HG03457 (cell line): ENCODE measurements around the gene STRAP.
A peak's percentile ranks its signal among the peaks of the same experiment; 100 is the strongest.
"Not testable (repeated sequence)": the region's sequence is repeated elsewhere in the genome, so short reads cannot be mapped to it uniquely, and the experiment has no call there.

ENCODE experiments used
- ATAC-seq: cut with Tn5 transposase; IDR thresholded peaks from one replicate; pipeline ENCODE4 v1.9.1; 2021; ENCODE audit warnings: moderate number of reproducible peaks; ENCODE audit not compliant: unreplicated experiment

Gene STRAP

GRCh38 chr12:15868186-15868585 is 14.0 kb upstream of the STRAP start:
- no peak for ATAC-seq

- no peak for ATAC-seq
These were observed 8.6 kb upstream of the STRAP start for GRCh38 chr12:15873556-15873955.

DNA sequence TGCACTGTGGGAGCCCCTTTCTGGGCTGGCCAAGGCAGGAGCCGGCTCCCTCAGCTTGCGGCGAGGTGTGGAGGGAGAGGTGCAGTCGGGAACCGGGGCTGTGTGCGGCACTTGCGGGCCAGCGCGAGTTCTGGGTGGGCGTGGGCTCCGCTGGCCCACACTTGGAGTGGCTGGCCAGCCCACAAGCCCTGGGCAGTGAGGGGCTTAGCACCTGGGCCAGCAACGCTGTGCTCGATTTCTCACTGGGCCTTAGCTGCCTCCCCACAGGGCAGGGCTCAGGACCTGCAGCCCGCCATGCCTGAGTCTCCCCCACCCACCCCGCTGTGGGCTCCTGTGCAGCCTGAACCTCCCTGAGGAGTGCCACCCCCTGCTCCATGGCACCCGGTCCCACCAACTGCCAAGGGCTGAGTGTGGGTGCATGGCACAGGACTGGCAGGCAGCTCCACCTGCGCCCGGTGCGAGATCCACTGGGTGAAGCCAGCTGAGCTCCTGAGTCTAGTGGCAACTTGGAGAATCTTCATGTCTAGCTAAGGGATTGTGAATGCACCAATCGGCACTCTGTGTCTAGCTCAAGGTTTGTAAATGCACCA is 7.5 kb upstream of the STRAP start:
- not testable (repeated sequence) for ATAC-seq

DNA sequence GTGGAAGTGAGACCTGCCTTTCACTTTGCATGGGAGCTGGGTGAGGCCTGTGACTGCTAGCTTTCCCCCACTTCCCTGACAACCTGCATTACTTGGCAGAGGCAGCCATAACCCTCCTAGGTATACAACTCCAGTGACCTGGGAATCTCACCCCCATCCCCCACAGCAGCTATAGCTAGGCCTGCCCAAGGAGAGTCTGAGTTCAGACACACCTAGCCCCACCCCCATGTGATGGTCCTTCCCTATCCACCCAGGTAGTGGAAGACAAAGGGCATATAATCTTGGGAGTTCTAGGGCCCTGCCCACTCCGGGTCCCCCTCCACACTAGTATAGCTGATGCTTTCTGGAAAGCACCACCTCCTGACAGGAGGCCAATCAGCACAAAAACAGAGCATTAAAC is 6.3 kb upstream of the STRAP start:
- no peak for ATAC-seq

GRCh38 chr12:15879413-15879812 is 2.8 kb upstream of the STRAP start:
- ATAC-seq, result no peak

DNA sequence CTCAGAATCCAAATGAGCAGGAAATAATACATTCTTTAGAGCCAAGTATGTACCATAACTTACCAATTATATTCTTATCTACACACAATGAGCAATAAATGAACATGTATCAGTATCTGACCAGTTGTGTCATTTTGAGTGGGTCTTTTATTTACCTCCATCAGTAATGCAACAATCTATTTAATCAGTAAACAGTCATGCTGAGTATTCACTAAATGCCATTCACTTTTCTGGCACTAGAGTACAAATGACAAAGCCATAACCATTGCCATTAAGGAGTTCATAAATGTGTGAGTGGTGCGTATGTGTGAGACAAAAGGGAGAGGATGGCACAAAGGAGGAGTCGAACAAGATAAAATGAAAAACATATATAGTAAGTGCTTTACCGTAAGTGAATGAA is 1.5 kb upstream of the STRAP start:
- no peak for ATAC-seq

- ATAC-seq, result no peak
These were observed 1.3 kb downstream of the STRAP start for GRCh38 chr12:15883536-15883935.

DNA sequence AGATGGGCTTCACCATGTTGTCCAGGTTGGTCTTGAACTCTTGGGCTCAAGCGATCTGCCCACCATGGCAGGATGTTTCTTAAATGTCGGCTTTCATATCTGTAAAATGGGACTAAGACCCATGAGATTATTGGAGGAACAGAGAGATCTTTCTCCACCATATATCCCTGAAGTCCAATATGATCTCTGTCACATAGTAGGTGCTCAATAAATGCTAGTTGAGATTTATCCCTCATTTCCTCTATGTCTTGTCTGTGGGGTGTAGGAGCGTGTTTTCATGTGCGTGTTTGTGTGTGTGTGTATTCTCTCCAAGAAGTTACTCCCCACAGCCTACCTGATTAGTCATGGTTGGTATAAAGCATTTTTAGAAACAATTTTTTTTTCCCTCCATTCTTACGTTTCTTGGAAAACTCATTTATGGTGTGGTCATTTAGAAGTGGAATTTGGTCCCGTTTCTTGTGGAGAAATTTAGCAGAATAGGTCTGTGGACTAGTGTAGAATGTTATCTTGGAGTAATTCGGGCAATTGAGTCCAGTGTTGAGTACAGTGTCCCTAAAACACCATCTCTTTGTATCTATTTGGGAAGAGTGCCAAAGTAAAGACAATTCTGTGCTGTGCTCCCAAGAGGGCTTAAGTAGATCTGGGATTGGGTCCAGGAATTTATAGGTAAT is 4.3 kb downstream of the STRAP start:
- no peak for ATAC-seq

- ATAC-seq, result no peak
These were observed 5.0 kb downstream of the STRAP start for GRCh38 chr12:15887043-15887817.

DNA sequence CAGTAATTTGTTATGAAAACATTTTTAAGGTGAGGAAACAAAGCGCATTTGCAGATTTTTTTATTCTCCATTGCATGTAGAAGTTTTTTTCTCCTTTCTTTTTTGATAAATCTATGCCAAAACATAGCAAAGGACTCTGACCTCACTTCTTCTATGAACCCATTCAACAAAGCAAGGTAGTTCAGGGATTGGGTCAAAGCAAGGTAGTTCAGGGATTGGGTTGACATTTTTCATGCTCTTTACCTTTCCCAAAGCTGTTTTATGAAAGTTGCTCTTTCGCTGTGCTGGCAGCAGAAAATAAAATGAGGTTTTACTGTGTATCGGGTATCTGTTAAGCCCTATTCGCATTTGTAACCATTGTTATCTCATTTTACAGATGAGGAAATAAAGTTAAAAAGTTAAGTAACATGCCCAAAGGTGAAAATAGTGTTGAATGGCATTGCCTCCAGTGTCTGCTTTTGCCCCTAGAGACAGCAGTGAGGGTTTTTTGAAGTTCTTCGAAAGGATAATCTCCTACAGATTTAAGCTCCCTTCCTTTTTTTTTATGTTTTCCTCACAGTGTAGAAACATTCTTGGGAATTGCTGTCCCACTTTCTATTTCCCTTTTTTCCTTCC is 10.6 kb downstream of the STRAP start:
- no peak for ATAC-seq

GRCh38 chr12:15893260-15893659 is 11.1 kb downstream of the STRAP start:
- ATAC-seq, result no peak

DNA sequence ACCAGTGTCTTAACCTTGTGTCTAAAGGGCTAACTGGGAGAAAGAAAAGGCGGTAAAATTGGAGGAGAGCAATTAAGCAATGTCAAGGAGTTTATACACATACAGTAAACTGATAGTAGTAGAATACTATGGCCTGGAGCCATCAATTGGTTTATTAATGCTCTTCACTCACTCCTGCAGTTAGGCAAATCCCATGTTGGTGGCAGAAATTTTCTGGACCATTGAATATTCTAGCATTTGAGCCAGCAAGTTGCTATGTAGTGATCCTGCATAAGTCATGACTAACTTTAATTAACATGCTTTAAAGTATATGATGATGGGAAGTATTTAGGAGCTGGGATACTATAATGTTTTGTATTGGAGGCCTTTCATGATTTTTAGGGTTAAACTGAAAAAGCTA is 14.7 kb downstream of the STRAP start:
- no peak for ATAC-seq

DNA sequence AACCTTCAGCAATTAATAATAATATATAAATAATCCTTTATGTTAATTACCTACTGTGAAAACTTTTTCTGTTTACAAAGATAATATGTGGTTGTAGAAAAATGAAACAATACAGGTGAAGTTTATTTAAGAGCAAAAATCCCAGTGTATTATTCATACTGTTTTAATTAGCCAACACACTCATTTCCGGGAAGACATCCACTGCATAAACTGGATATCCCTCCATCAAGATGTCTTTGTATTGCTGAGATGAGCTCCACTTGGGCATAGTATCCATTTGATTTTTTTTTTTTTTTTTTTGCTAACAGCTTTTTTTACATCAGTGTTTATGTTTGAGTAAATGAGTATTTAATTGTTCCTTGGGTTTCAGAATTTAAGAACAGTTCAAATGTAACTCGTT is 15.2 kb downstream of the STRAP start:
- no peak for ATAC-seq

DNA sequence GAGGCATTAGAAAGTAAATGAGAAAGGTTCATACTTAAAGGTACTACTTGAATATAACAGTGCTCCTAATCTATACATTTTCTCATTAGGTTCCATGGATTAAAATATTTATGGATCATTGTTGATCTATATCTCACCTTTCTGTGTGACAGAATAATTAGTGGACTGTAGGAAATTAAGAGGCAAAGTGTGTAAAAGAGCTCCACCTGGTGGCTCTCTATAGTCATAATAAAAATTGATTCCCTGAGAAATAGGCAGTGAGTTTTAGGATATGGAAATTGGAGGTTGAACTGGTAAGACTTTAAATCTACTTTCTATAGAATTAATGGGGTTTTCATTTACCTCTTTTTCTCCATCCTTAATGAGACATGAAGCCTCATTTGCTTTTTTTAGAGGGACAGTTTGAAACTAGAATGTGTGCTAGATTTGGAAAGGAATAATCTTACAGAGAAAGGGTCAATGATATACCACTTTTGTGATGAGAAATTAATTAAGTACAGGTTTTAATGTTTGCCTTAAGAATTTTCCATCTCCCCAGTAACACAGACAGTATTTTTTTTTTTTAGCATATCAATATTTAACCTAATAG is 17.2 kb downstream of the STRAP start:
- no peak for ATAC-seq

DNA sequence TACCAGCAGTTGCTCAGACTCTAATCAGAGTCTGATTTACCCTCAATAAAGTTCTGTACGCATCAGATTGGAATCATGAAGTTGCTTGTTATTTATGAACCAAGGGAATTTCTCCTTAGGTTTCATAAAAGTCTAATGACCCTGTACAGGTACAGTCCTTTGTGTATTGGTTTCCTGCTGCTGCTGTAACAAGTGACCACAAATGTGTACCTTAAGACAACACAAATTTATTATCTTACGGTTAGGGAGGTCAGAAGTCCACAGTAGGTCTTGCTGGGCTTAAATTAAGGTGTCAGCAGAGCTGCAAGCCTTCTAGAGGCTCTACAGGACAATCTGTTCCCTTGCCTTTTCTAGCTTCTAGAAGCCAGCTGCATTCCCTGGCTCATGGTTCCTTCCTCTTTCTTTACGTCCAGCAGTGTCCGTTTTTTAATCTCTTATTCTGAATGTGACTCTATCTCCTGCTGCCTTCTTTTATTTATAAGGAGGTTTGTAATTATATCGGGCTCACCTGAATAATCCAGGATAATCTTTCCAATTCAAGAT is 22.3 kb downstream of the STRAP start:
- ATAC-seq, result no peak

DNA sequence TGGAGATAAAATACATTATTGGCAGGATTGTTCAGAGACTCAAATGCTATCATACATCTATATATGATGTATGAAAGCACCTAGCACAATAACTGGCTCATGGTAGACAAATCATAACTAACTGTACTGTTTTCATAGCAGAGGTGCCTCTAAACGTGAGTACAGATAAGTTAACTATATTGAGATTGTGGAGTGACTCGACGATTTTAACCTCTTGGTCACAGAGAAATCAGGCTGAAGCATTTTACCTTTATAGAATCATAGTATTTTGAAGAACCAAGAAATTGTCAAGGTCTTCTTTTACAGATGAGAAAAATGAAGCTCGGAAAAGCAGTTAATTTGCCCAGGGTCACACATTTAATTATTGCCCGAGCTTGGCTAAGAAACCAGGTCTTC is 28.3 kb downstream of the STRAP start:
- ATAC-seq, result no peak

GRCh38 chr12:15910864-15911721 is 28.9 kb downstream of the STRAP start, which contains the start of gene DERA:
DERA (plus strand) TSS chr12:15911332; CDS start chr12:15911384, 52 bp downstream.
- ATAC-seq, result peak; percentile 91

- ATAC-seq, result not testable (repeated sequence)
These were observed 29.7 kb downstream of the STRAP start for GRCh38 chr12:15911931-15912330.

DNA sequence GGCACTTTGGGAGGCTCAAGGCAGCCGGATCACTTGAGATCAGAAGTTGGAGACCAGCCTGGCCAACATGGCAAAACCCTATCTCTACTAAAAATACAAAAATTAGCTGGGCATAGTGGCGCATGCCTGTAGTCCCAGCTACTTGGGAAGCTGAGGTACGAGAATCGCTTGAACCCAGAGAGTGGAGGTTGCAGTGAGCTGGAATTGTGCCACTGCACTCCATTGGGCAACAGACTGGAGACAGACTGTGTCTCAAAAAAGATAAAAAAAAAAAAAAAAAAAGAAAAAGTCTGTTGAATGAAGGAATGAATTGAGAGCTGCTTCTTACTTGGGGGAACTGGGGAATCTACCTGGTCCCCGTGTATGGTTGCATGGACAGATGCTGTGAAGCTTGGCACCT is 31.9 kb downstream of the STRAP start:
- ATAC-seq, result not testable (repeated sequence)

GRCh38 chr12:15918066-15918465 is 35.9 kb downstream of the STRAP start:
- ATAC-seq, result no peak
